ENCODE data around the gene WNT7A.

The WNT7A gene

GRCh38 chr3:13872451-13872850 is 7.4 kb downstream of the WNT7A start:
- no peak overlapping the region for H3K9ac ChIP-seq (ENCODE audit: low read length)
- peaks cover 52% of the 10 kb centered on the region for H3K27me3 ChIP-seq (ENCODE audit: control insufficient read depth, insufficient read depth, low read length)
- no peak overlapping the region for H3K27ac ChIP-seq (ENCODE audit: low read depth, low read length)
- H3K4me1 ChIP-seq (ENCODE audit: control insufficient read depth, insufficient read depth, low read length): peaks cover 8% of the 10 kb centered on the region; the same call in 1 of the 2 replicates
- peaks cover 6% of the 10 kb centered on the region for H3K9me3 ChIP-seq (ENCODE audit: control insufficient read depth, insufficient read depth, low read depth, low read length)
- no peaks in the 10 kb centered on the region for H3K36me3 ChIP-seq (ENCODE audit: control insufficient read depth, insufficient read depth, low read length)
- no peak overlapping the region for H3K4me3 ChIP-seq (ENCODE audit: low read depth, low read length)

GRCh38 chr3:13871791-13872190 is 8.1 kb downstream of the WNT7A start:
- Histone ChIP-seq H3K36me3 (ENCODE audit: control insufficient read depth, insufficient read depth, low read length) (no peaks in the 10 kb centered on the region), H3K9me3 (ENCODE audit: control insufficient read depth, insufficient read depth, low read depth, low read length) (peaks cover 6% of the 10 kb centered on the region), H3K4me1 (ENCODE audit: control insufficient read depth, insufficient read depth, low read length) (peaks cover 8% of the 10 kb centered on the region; the same call in 1 of the 2 replicates), H3K27ac (ENCODE audit: low read depth, low read length) (no peak overlapping the region), H3K27me3 (ENCODE audit: control insufficient read depth, insufficient read depth, low read length) (peaks cover 51% of the 10 kb centered on the region), H3K9ac (ENCODE audit: low read length) (no peak overlapping the region), H3K4me3 (ENCODE audit: low read depth, low read length) (no peak overlapping the region)

- H3K27me3 ChIP-seq (ENCODE audit: control insufficient read depth, insufficient read depth, low read length): peaks cover 42% of the 10 kb centered on the region
Observed at GRCh38 chr3:13870902-13871301, 9.0 kb downstream of the WNT7A start.

DNA sequence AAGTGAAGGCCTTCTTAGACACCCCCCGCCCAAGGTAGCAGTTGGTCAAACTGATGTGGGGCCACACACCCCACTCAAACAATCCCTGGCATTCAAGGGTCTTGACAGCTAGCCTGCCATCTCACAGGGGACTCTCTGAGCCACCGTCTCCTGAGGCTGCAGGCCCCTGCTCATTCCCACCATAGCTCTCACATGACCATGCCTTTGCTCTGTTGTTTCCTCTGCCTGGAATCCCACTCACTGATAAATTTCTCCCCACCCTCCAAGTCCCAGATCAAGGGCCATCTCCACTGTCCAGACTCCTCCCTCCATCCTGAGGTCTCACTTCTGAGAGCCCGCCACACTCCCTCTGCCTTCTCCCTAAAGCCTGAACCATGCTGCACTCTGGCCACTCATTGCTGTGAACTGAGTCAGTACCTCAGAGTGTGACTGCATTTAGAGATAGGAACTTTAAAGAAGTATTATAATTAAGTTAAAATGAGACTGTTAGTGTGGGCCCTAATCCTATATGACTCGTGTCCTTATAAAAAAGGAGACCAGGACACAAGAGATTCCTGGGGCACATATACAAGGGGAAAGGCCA is 10.0 kb downstream of the WNT7A start:
- H3K27ac ChIP-seq (ENCODE audit: low read depth, low read length): no peak overlapping the region
- H3K9ac ChIP-seq (ENCODE audit: low read length): no peak overlapping the region

More at GRCh38 chr3:13870902-13871301, 9.0 kb downstream of the WNT7A start:
- H3K4me1 ChIP-seq (ENCODE audit: control insufficient read depth, insufficient read depth, low read length): peaks cover 8% of the 10 kb centered on the region; the same call in 1 of the 2 replicates
- no peak overlapping the region for H3K9ac ChIP-seq (ENCODE audit: low read length)
- no peak overlapping the region for H3K4me3 ChIP-seq (ENCODE audit: low read depth, low read length)
- H3K27ac ChIP-seq (ENCODE audit: low read depth, low read length): no peak overlapping the region
- peaks cover 6% of the 10 kb centered on the region for H3K9me3 ChIP-seq (ENCODE audit: control insufficient read depth, insufficient read depth, low read depth, low read length)
- H3K36me3 ChIP-seq (ENCODE audit: control insufficient read depth, insufficient read depth, low read length): no peaks in the 10 kb centered on the region

GRCh38 chr3:13868844-13869724 is 10.8 kb downstream of the WNT7A start:
- Histone ChIP-seq H3K27me3 (ENCODE audit: control insufficient read depth, insufficient read depth, low read length) (peaks cover 29% of the 10 kb centered on the region), H3K4me1 (ENCODE audit: control insufficient read depth, insufficient read depth, low read length) (peaks cover 9% of the 10 kb centered on the region; the same call in 1 of the 2 replicates), H3K9me3 (ENCODE audit: control insufficient read depth, insufficient read depth, low read depth, low read length) (peaks cover 6% of the 10 kb centered on the region), H3K36me3 (ENCODE audit: control insufficient read depth, insufficient read depth, low read length) (no peaks in the 10 kb centered on the region), H3K9ac (ENCODE audit: low read length) (no peak overlapping the region), H3K27ac (ENCODE audit: low read depth, low read length) (no peak overlapping the region), H3K4me3 (ENCODE audit: low read depth, low read length) (no peak overlapping the region)

More for the DNA sequence above, 10.0 kb downstream of the WNT7A start:
- peaks cover 8% of the 10 kb centered on the region; the same call in 1 of the 2 replicates for H3K4me1 ChIP-seq (ENCODE audit: control insufficient read depth, insufficient read depth, low read length)
- H3K9me3 ChIP-seq (ENCODE audit: control insufficient read depth, insufficient read depth, low read depth, low read length): peaks cover 6% of the 10 kb centered on the region
- H3K27me3 ChIP-seq (ENCODE audit: control insufficient read depth, insufficient read depth, low read length): peaks cover 32% of the 10 kb centered on the region
- H3K36me3 ChIP-seq (ENCODE audit: control insufficient read depth, insufficient read depth, low read length): no peaks in the 10 kb centered on the region
- H3K4me3 ChIP-seq (ENCODE audit: low read depth, low read length): no peak overlapping the region

GRCh38 chr3:13867732-13868131 is 12.1 kb downstream of the WNT7A start:
- H3K9ac ChIP-seq (ENCODE audit: low read length): no peak overlapping the region
- peaks cover 6% of the 10 kb centered on the region for H3K9me3 ChIP-seq (ENCODE audit: control insufficient read depth, insufficient read depth, low read depth, low read length)
- no peaks in the 10 kb centered on the region for H3K36me3 ChIP-seq (ENCODE audit: control insufficient read depth, insufficient read depth, low read length)
- no peak overlapping the region for H3K27ac ChIP-seq (ENCODE audit: low read depth, low read length)
- H3K27me3 ChIP-seq (ENCODE audit: control insufficient read depth, insufficient read depth, low read length): peaks cover 23% of the 10 kb centered on the region
- H3K4me3 ChIP-seq (ENCODE audit: low read depth, low read length): no peak overlapping the region
- H3K4me1 ChIP-seq (ENCODE audit: control insufficient read depth, insufficient read depth, low read length): 0 out of 2 replicates have a peak, but pooled peaks cover 9% of the 10 kb centered on the region

DNA sequence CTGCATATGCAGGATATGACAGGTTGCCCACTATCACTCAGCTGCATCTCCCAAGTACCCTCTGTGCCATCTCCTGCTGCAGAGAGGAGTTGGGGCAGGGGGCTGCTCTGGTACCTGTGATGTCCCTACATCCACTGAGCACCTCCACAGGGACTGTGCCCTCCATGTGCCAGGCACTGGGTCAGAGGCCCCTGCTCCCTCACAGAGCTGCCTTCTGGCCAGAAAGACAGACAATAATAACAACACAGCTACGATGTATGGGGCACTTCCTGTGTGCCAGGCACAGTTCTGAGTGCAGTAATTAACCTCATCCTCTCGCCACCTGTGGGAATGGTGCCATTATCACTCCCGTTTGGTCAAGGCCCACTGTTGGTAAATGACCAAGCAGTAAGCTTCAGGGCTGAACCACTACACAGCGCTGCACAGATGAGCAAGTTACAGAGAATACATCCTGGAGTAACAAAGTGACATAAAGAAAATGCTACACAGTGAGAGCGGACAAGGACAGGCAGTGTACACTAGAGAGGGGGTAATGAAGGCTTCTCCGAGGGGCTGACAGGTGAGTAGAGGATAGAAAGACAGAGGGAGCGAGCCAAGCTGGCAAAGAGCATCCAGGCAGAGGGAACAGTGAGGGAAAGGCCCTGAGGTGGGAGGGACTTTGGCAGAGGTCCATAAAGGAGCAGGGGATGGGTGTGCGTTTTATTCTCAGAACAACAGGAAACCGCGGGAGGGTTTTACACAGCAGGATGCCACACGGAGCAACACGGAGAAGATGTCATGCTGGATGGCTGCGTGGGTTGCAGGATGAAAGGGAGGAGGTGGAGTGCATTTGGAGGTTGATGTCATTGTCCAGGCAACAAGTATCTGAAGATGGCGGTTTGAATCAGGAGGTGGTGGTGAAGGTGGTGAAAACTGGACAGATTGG is 13.6 kb downstream of the WNT7A start:
- no peak overlapping the region for H3K4me3 ChIP-seq (ENCODE audit: low read depth, low read length)
- H3K36me3 ChIP-seq (ENCODE audit: control insufficient read depth, insufficient read depth, low read length): no peaks in the 10 kb centered on the region
- peaks cover 23% of the 10 kb centered on the region for H3K27me3 ChIP-seq (ENCODE audit: control insufficient read depth, insufficient read depth, low read length)
- no peak overlapping the region for H3K27ac ChIP-seq (ENCODE audit: low read depth, low read length)
- no peak overlapping the region for H3K9ac ChIP-seq (ENCODE audit: low read length)
- H3K9me3 ChIP-seq (ENCODE audit: control insufficient read depth, insufficient read depth, low read depth, low read length): peaks cover 6% of the 10 kb centered on the region
- H3K4me1 ChIP-seq (ENCODE audit: control insufficient read depth, insufficient read depth, low read length): 0 out of 2 replicates have a peak, but pooled peaks cover 9% of the 10 kb centered on the region

DNA sequence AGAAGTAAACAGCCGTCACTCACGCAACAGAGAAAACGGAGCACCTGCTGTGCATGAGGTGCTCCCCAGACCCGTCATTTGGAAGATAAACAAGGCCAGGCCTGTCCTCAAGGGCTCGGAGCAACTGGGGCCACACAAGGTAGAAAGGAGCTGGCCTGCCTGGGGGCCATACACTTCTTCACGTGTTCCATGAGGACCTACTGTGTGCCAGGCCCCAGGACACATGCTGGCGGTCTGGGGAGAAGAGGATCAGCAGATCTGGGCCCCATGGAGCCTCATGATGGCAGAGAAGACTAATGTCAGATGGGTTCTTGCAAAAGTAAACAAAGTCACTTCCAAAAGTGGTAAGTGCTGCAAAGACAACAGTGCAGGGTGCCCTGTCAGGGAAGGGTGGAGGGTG is 14.3 kb downstream of the WNT7A start:
- H3K4me3 ChIP-seq (ENCODE audit: low read depth, low read length): no peak overlapping the region
- H3K9ac ChIP-seq (ENCODE audit: low read length): no peak overlapping the region
- no peaks in the 10 kb centered on the region for H3K36me3 ChIP-seq (ENCODE audit: control insufficient read depth, insufficient read depth, low read length)
- 0 out of 2 replicates have a peak, but pooled peaks cover 9% of the 10 kb centered on the region for H3K4me1 ChIP-seq (ENCODE audit: control insufficient read depth, insufficient read depth, low read length)
- H3K27me3 ChIP-seq (ENCODE audit: control insufficient read depth, insufficient read depth, low read length): peaks cover 27% of the 10 kb centered on the region
- H3K9me3 ChIP-seq (ENCODE audit: control insufficient read depth, insufficient read depth, low read depth, low read length): peaks cover under 1% of the 10 kb centered on the region; the same call in 1 of the 2 replicates
- no peak overlapping the region for H3K27ac ChIP-seq (ENCODE audit: low read depth, low read length)

DNA sequence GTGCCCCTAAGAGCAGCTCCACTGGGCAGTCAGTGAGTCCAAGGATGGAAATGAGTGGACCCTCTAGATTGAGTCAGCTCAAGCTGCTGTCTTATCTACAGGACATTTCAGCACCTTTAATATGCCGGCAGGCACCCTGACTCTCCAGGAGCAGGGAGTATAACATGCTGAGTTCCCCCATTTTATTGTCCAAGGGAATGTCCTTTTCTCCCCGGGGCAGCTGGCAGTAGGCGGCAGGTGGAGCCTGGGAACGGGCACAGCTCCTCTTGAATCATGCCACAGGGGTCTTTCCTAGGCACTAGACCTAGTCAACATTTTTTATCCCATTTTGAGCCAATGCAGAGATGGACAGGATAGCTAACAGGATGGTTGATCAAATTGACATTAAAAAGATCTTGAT is 14.8 kb downstream of the WNT7A start:
- Histone ChIP-seq H3K9me3 (ENCODE audit: control insufficient read depth, insufficient read depth, low read depth, low read length) (no peaks in the 10 kb centered on the region), H3K27ac (ENCODE audit: low read depth, low read length) (no peak overlapping the region), H3K9ac (ENCODE audit: low read length) (no peak overlapping the region), H3K4me3 (ENCODE audit: low read depth, low read length) (no peak overlapping the region), H3K36me3 (ENCODE audit: control insufficient read depth, insufficient read depth, low read length) (no peaks in the 10 kb centered on the region), H3K27me3 (ENCODE audit: control insufficient read depth, insufficient read depth, low read length) (peaks cover 27% of the 10 kb centered on the region), H3K4me1 (ENCODE audit: control insufficient read depth, insufficient read depth, low read length) (0 out of 2 replicates have a peak, but pooled peaks cover 9% of the 10 kb centered on the region)

DNA sequence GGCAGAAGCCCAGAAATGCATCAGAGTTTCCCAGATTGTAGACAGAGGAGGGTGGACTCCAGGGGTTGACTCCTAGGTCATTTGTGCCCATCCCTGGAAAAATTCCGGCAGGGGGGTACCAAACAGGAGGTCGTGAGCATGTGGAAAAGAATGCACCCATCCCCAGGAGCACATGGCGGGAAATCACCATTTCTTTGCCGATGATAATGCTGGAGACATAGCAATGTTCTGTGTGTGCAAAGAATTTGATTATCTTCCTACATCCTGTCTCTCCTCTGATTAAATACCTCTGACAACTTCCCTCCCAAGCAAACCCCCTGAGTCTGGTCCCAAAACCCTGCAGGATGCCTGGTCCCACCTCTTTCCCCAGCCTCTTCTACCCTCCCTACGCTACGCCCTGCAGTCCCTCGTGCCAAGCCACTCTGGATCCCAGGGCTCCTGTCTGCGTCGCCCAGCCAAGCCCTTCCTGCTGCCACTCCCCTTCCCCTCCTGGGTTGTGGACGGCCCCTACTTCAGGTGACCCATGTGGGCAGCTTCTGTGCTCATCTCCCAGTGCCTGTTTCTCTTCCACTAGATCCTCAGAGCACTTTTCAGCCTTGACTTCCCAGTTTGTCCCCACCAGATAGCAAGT is 15.8 kb downstream of the WNT7A start:
- Histone ChIP-seq H3K27me3 (ENCODE audit: control insufficient read depth, insufficient read depth, low read length) (peaks cover 27% of the 10 kb centered on the region), H3K36me3 (ENCODE audit: control insufficient read depth, insufficient read depth, low read length) (no peaks in the 10 kb centered on the region), H3K9me3 (ENCODE audit: control insufficient read depth, insufficient read depth, low read depth, low read length) (no peaks in the 10 kb centered on the region), H3K9ac (ENCODE audit: low read length) (no peak overlapping the region), H3K4me3 (ENCODE audit: low read depth, low read length) (no peak overlapping the region), H3K4me1 (ENCODE audit: control insufficient read depth, insufficient read depth, low read length) (0 out of 2 replicates have a peak, but pooled peaks cover 9% of the 10 kb centered on the region), H3K27ac (ENCODE audit: low read depth, low read length) (no peak overlapping the region)
